ENCODE measurements around the gene CSRNP3.

CSRNP3 gene

GRCh38 chr2:165566008-165566407 lies 96.5 kb downstream of the CSRNP3 start:
- H2BK5ac ChIP-seq (ENCODE audit: low read depth, low read length, poor library complexity), result no peak overlapping the region
- no peak overlapping the region for H3K18ac ChIP-seq (ENCODE audit: low read length)
- H4K8ac ChIP-seq (ENCODE audit: low read depth, low read length), result no peak overlapping the region
- H3K4ac ChIP-seq (ENCODE audit: low read depth, low read length), result no peak overlapping the region
- no peak overlapping the region for H3K9ac ChIP-seq (ENCODE audit: low read length)
- H3K36me3 ChIP-seq (ENCODE audit: control insufficient read depth in 1 of 2, insufficient read depth in 2 of 2, low read length in 2 of 2), result no peaks in the 10 kb centered on the region
- H3K27ac ChIP-seq (ENCODE audit: low read depth, low read length), result no peak overlapping the region
- DNase-seq, result peak in 1 of 2 donors; percentile 64
- no CpG with 5 or more reads among the region's 4 CpGs for WGBS (ENCODE audit: extremely low coverage, insufficient coverage, insufficient read length)
- no peak overlapping the region for H4K12ac ChIP-seq (ENCODE audit: low read depth, low read length)
- no peak overlapping the region for H2AK5ac ChIP-seq (ENCODE audit: low read length)
- no peaks in the 10 kb centered on the region for H3K79me2 ChIP-seq (ENCODE audit: control insufficient read depth, insufficient read depth, low read length, poor library complexity)
- H2BK12ac ChIP-seq (ENCODE audit: low read length), result no peak overlapping the region
- H3K27me3 ChIP-seq (ENCODE audit: insufficient read depth, low read length), result no peaks in the 10 kb centered on the region
- H3K4me2 ChIP-seq (ENCODE audit: low read length), result no peak overlapping the region
- H3K4me1 ChIP-seq (ENCODE audit: control insufficient read depth in 1 of 2, insufficient read depth in 2 of 2, low read length in 2 of 2), result no peaks in the 10 kb centered on the region
- no peak overlapping the region for H4K91ac ChIP-seq (ENCODE audit: low read depth, low read length)
- H2AFZ ChIP-seq (ENCODE audit: insufficient read depth, low read length, poor library complexity), result no peak overlapping the region
- H3K4me3 ChIP-seq (ENCODE audit: low read depth, low read length), result no peak overlapping the region
- H2BK120ac ChIP-seq (ENCODE audit: insufficient read depth, low read length, poor library complexity), result no peak overlapping the region
- H3K79me1 ChIP-seq (ENCODE audit: low read length), result no peaks in the 10 kb centered on the region
- H3K14ac ChIP-seq (ENCODE audit: low read length), result no peak overlapping the region
- H3K23ac ChIP-seq (ENCODE audit: low read length), result no peak overlapping the region
- H3K9me3 ChIP-seq (ENCODE audit: insufficient read depth, low read depth, low read length), result no peaks in the 10 kb centered on the region

GRCh38 chr2:165567273-165567672 lies 97.8 kb downstream of the CSRNP3 start:
- Histone ChIP-seq H2AK5ac (ENCODE audit: low read length) (no peak overlapping the region), H2BK120ac (ENCODE audit: insufficient read depth, low read length, poor library complexity) (no peak overlapping the region), H3K4ac (ENCODE audit: low read depth, low read length) (no peak overlapping the region), H3K4me1 (ENCODE audit: control insufficient read depth in 1 of 2, insufficient read depth in 2 of 2, low read length in 2 of 2) (no peaks in the 10 kb centered on the region), H2AFZ (ENCODE audit: insufficient read depth, low read length, poor library complexity) (no peak overlapping the region), H3K9ac (ENCODE audit: low read length) (no peak overlapping the region), H2BK5ac (ENCODE audit: low read depth, low read length, poor library complexity) (no peak overlapping the region), H3K23ac (ENCODE audit: low read length) (no peak overlapping the region), H3K79me2 (ENCODE audit: control insufficient read depth, insufficient read depth, low read length, poor library complexity) (no peaks in the 10 kb centered on the region), H2BK12ac (ENCODE audit: low read length) (no peak overlapping the region), H4K12ac (ENCODE audit: low read depth, low read length) (no peak overlapping the region), H3K4me3 (ENCODE audit: low read depth, low read length) (no peak overlapping the region), H3K79me1 (ENCODE audit: low read length) (no peaks in the 10 kb centered on the region), H3K14ac (ENCODE audit: low read length) (no peak overlapping the region), H3K4me2 (ENCODE audit: low read length) (no peak overlapping the region), H3K36me3 (ENCODE audit: control insufficient read depth in 1 of 2, insufficient read depth in 2 of 2, low read length in 2 of 2) (no peaks in the 10 kb centered on the region), H3K9me3 (ENCODE audit: insufficient read depth, low read depth, low read length) (no peaks in the 10 kb centered on the region), H4K8ac (ENCODE audit: low read depth, low read length) (no peak overlapping the region), H3K18ac (ENCODE audit: low read length) (no peak overlapping the region), H3K27me3 (ENCODE audit: insufficient read depth, low read length) (no peaks in the 10 kb centered on the region), H4K91ac (ENCODE audit: low read depth, low read length) (no peak overlapping the region), H3K27ac (ENCODE audit: low read depth, low read length) (no peak overlapping the region)
- no peak for DNase-seq
- no CpG with 5 or more reads among the region's 2 CpGs for WGBS (ENCODE audit: extremely low coverage, insufficient coverage, insufficient read length)

GRCh38 chr2:165568361-165568760 lies 98.9 kb downstream of the CSRNP3 start:
- Histone ChIP-seq H3K9ac (ENCODE audit: low read length) (no peak overlapping the region), H4K12ac (ENCODE audit: low read depth, low read length) (no peak overlapping the region), H3K79me1 (ENCODE audit: low read length) (no peaks in the 10 kb centered on the region), H4K91ac (ENCODE audit: low read depth, low read length) (no peak overlapping the region), H3K14ac (ENCODE audit: low read length) (no peak overlapping the region), H2AFZ (ENCODE audit: insufficient read depth, low read length, poor library complexity) (no peak overlapping the region), H3K79me2 (ENCODE audit: control insufficient read depth, insufficient read depth, low read length, poor library complexity) (no peaks in the 10 kb centered on the region), H3K27ac (ENCODE audit: low read depth, low read length) (no peak overlapping the region), H3K4me1 (ENCODE audit: control insufficient read depth in 1 of 2, insufficient read depth in 2 of 2, low read length in 2 of 2) (no peaks in the 10 kb centered on the region), H2BK5ac (ENCODE audit: low read depth, low read length, poor library complexity) (no peak overlapping the region), H2BK12ac (ENCODE audit: low read length) (no peak overlapping the region), H3K18ac (ENCODE audit: low read length) (no peak overlapping the region), H2AK5ac (ENCODE audit: low read length) (no peak overlapping the region), H3K4me3 (ENCODE audit: low read depth, low read length) (no peak overlapping the region), H3K4ac (ENCODE audit: low read depth, low read length) (no peak overlapping the region), H3K23ac (ENCODE audit: low read length) (no peak overlapping the region), H3K36me3 (ENCODE audit: control insufficient read depth in 1 of 2, insufficient read depth in 2 of 2, low read length in 2 of 2) (no peaks in the 10 kb centered on the region), H3K9me3 (ENCODE audit: insufficient read depth, low read depth, low read length) (no peaks in the 10 kb centered on the region), H2BK120ac (ENCODE audit: insufficient read depth, low read length, poor library complexity) (no peak overlapping the region), H4K8ac (ENCODE audit: low read depth, low read length) (no peak overlapping the region), H3K4me2 (ENCODE audit: low read length) (no peak overlapping the region), H3K27me3 (ENCODE audit: insufficient read depth, low read length) (no peaks in the 10 kb centered on the region)
- DNase-seq, result no peak

DNA sequence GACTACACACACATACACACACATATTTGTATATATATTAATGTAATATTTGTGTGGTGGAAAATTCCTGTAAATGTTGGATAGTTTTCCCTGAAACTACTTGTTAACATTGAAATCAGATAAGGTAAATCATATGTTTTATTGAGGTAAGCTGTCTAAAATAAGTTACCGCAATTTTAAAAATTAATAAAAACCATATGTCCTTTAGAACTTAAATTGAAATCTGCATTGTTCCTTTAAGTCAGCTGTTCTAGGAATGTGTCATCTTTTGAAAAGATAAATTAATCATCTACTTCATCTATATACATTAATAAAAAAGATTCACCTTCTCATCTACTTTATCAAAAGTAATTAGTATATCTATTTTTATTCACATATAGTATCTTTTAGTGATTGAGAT lies 102.0 kb downstream of the CSRNP3 start:
- Histone ChIP-seq H3K9ac (ENCODE audit: low read length) (no peak overlapping the region), H4K8ac (ENCODE audit: low read depth, low read length) (no peak overlapping the region), H2BK5ac (ENCODE audit: low read depth, low read length, poor library complexity) (no peak overlapping the region), H3K27me3 (ENCODE audit: insufficient read depth, low read length) (no peaks in the 10 kb centered on the region), H2BK120ac (ENCODE audit: insufficient read depth, low read length, poor library complexity) (no peak overlapping the region), H3K4me2 (ENCODE audit: low read length) (no peak overlapping the region), H4K12ac (ENCODE audit: low read depth, low read length) (no peak overlapping the region), H2BK12ac (ENCODE audit: low read length) (no peak overlapping the region), H3K79me1 (ENCODE audit: low read length) (no peaks in the 10 kb centered on the region), H3K9me3 (ENCODE audit: insufficient read depth, low read depth, low read length) (no peaks in the 10 kb centered on the region), H2AFZ (ENCODE audit: insufficient read depth, low read length, poor library complexity) (no peak overlapping the region), H4K91ac (ENCODE audit: low read depth, low read length) (no peak overlapping the region), H3K36me3 (ENCODE audit: control insufficient read depth in 1 of 2, insufficient read depth in 2 of 2, low read length in 2 of 2) (no peaks in the 10 kb centered on the region), H3K18ac (ENCODE audit: low read length) (no peak overlapping the region), H3K4me1 (ENCODE audit: control insufficient read depth in 1 of 2, insufficient read depth in 2 of 2, low read length in 2 of 2) (no peaks in the 10 kb centered on the region), H3K23ac (ENCODE audit: low read length) (no peak overlapping the region), H3K27ac (ENCODE audit: low read depth, low read length) (no peak overlapping the region), H3K79me2 (ENCODE audit: control insufficient read depth, insufficient read depth, low read length, poor library complexity) (no peaks in the 10 kb centered on the region), H3K14ac (ENCODE audit: low read length) (no peak overlapping the region), H3K4ac (ENCODE audit: low read depth, low read length) (no peak overlapping the region), H3K4me3 (ENCODE audit: low read depth, low read length) (no peak overlapping the region), H2AK5ac (ENCODE audit: low read length) (no peak overlapping the region)
- no peak for DNase-seq
- no CpG with 5 or more reads among the region's 1 CpG for WGBS (ENCODE audit: extremely low coverage, insufficient coverage, insufficient read length)
